ENCODE measurements around the gene QSOX2.

GRCh38 chr9:136265561-136266355, 20.1 kb upstream of the QSOX2 start:
- TF ChIP-seq SIN3A (IDR thresholded peaks at IDR 0.05; ENCODE audit: borderline replicate concordance, insufficient read depth, low read length) (no peak), POLR2AphosphoS5 (IDR thresholded peaks at IDR 0.05; ENCODE audit: low read depth, low read length) (no peak), TAF1 (IDR thresholded peaks at IDR 0.05; ENCODE audit: borderline replicate concordance, insufficient read depth, low read length) (no peak)

All from PFSK-1 (cell line).